Left lung (tissue), 14 donors: ENCODE results near the gene SYNGR4. TPM values are rescaled to one million over a fixed set of nuclear protein-coding genes. Genes with fewer than 3 reads are reported as not detected.
"Not testable (repeated sequence)": the region's sequence is repeated elsewhere in the genome, so short reads cannot be mapped to it uniquely, and the experiment has no call there.

Source experiments
- ATAC-seq: fragments of 200-7000 bp; cut with Tn5 transposase; one replicate; pipeline ENCODE4 v1.9.1; 2020; ENCODE audit warnings: moderate library complexity
- DNase-seq, 4 donors: peaks; one replicate each; pipeline ENCODE4 v3.0.0-alpha.2; 2013 to 2020
- H3K27ac ChIP-seq, 2 donors: fragments of 200-600 bp; sonication (generic) in 1 of 2; one replicate each; pipeline versions ENCODE4 v1.5.0 to v1.8.0; 2020 to 2021
- H3K27me3 ChIP-seq, 2 donors: fragments of 200-600 bp; sonication (generic) in 1 of 2; one replicate each; pipeline versions ENCODE4 v1.5.0 to v1.8.0; 2020 to 2021
- H3K36me3 ChIP-seq, 2 donors: fragments of 200-600 bp; sonication (generic) in 1 of 2; one replicate each; pipeline versions ENCODE4 v1.5.0 to v1.8.0; 2020 to 2021
- H3K4me1 ChIP-seq, 2 donors: fragments of 200-600 bp; one replicate each; pipeline ENCODE4 v1.8.0; 2021
- H3K4me3 ChIP-seq, 2 donors: fragments of 200-600 bp; sonication (generic) in 1 of 2; one replicate each; pipeline versions ENCODE4 v1.5.0 to v1.8.0; 2020 to 2021; ENCODE audit warnings: mild to moderate bottlenecking in 1 of 2
- H3K9me3 ChIP-seq, 2 donors: fragments of 200-600 bp; sonication (generic) in 1 of 2; one replicate each; pipeline versions ENCODE4 v1.5.0 to v1.8.0; 2020 to 2021
- CTCF ChIP-seq, 2 donors: fragments of 200-600 bp; sonication (generic) in 1 of 2; IDR thresholded peaks; one replicate each; pipeline versions ENCODE4 v1.5.0 to v1.8.0; 2021; ENCODE audit warnings: antibody characterized with exemption in 2 of 2
- intact Hi-C, 2 donors: fragments of 100-400 bp; cut with DNase I; formaldehyde crosslinking; loops; one replicate each; pipeline versions ENCODE4 v1.11.2 to v1.14.2; 2022
- long read RNA-seq, 12 donors: library from polyadenylated mRNA in 2 of 12; unstranded in 2 of 12; transcript quantifications; one replicate each; pipeline ENCODE4 v2.0.0 and lab custom pipeline, GENCODE V29; 2019 to 2026
- polyA plus RNA-seq, 6 donors: library from polyadenylated mRNA; unstranded; fragments of 120-200 nt; gene quantifications; one replicate each; pipeline ENCODE4 v1.2.1, GENCODE V29; 2013; ENCODE audit not compliant: insufficient read length in 6 of 6
- total RNA-seq, 2 donors: library from RNA; stranded (reverse); fragmentation: NEBNext Ultra II Directional; extraction: Animal tissue kit (Norgen Biotek cat#: 25700); gene quantifications; one replicate each; pipeline ENCODE4 v1.2.1, GENCODE V29; 2021
- donor health status: DM: no; HTN: yes; CAD: no.
- donor health status: DM: no; HTN: no; CAD: no.

The SYNGR4 gene
- total RNA-seq (not detected), polyA plus RNA-seq (under 1 TPM in 2 of 6 donors, not detected in 4; 0.14 to 0.65 TPM)
- long read RNA-seq, donor 1 = 0 reads
- long read RNA-seq, donor 2, partial matches to known transcripts = 214 of 214 reads
- long read RNA-seq, donor 2, other reads (novel, unspliced or antisense) = 0 of 214 reads
- long read RNA-seq, donor 3, partial matches to known transcripts = 95 of 95 reads
- long read RNA-seq, donor 3, other reads (novel, unspliced or antisense) = 0 of 95 reads
- long read RNA-seq, donor 4 = 0 reads
- long read RNA-seq, donor 5, partial matches to known transcripts = 142 of 142 reads
- long read RNA-seq, donor 5, other reads (novel, unspliced or antisense) = 0 of 142 reads
- long read RNA-seq, donor 6, partial matches to known transcripts = 94 of 94 reads
- long read RNA-seq, donor 6, other reads (novel, unspliced or antisense) = 0 of 94 reads
- long read RNA-seq, donor 7 = 0 reads
- long read RNA-seq, donor 8, partial matches to known transcripts = 167 of 168 reads
- long read RNA-seq, donor 8, other reads (novel, unspliced or antisense) = 0 of 168 reads
- long read RNA-seq, donor 9 = 0 reads
- long read RNA-seq, donor 10 = 0 reads
- long read RNA-seq, donor 11 = 0 reads
- long read RNA-seq, donor 12 = 0 reads

GRCh38 chr19:48363810-48364597, at the start of gene SYNGR4, which contains the start of gene TMEM143:
TSS of gene SYNGR4 (plus strand) at chr19:48364367. CDS start at chr19:48365843, 1,476 bp downstream.
TSS of gene TMEM143 (minus strand) at chr19:48363940. CDS start at chr19:48363920, 20 bp downstream.
- peak within 1 kb of the TSS; percentile 91 to 96 for H3K27ac ChIP-seq
- H3K9me3 ChIP-seq = no peaks in the 10 kb centered on the region
- peak; percentile 99 to 100 (median 100) for DNase-seq
- TF ChIP-seq CTCF (IDR thresholded peaks at IDR 0.05) = peak in 1 of 2 donors; percentile 17
- peaks cover 0 to 18% of the 10 kb centered on the region in 2 donors for H3K4me1 ChIP-seq
- no peaks in the 10 kb centered on the region for H3K36me3 ChIP-seq
- peak; percentile 93 for ATAC-seq
- intact Hi-C loops = no loop called here
- no peaks in the 10 kb centered on the region for H3K27me3 ChIP-seq
- H3K4me3 ChIP-seq = peak within 1 kb of the TSS; percentile 55 to 61

GRCh38 chr19:48315712-48316111, 48.5 kb upstream of the SYNGR4 start:
- Histone ChIP-seq H3K4me1 (peaks cover 6 to 12% of the 10 kb centered on the region in 2 donors), H3K9me3 (no peaks in the 10 kb centered on the region), H3K27me3 (no peaks in the 10 kb centered on the region), H3K36me3 (no peaks in the 10 kb centered on the region), H3K27ac (no peak overlapping the region), H3K4me3 (no peak overlapping the region)
- intact Hi-C loops = no loop called here
- ATAC-seq (no peak), DNase-seq (no peak)
- TF ChIP-seq CTCF (IDR thresholded peaks at IDR 0.05) = no peak

- H3K27me3 ChIP-seq, intact Hi-C loops, H3K9me3 ChIP-seq, H3K4me3 ChIP-seq, ATAC-seq, DNase-seq, H3K36me3 ChIP-seq, H3K27ac ChIP-seq: not testable (repeated sequence)
- peaks cover 11 to 24% of the 10 kb centered on the region in 2 donors for H3K4me1 ChIP-seq
Observed at GRCh38 chr19:48317708-48317960, 46.5 kb upstream of the SYNGR4 start.

GRCh38 chr19:48318286-48318987, 45.7 kb upstream of the SYNGR4 start:
- H3K4me3 ChIP-seq = no peak overlapping the region
- H3K9me3 ChIP-seq = no peaks in the 10 kb centered on the region
- DNase-seq (no peak), ATAC-seq (no peak)
- no peaks in the 10 kb centered on the region for H3K27me3 ChIP-seq
- H3K27ac ChIP-seq = no peak overlapping the region
- H3K36me3 ChIP-seq = no peaks in the 10 kb centered on the region
- H3K4me1 ChIP-seq = peaks cover 15 to 32% of the 10 kb centered on the region in 2 donors
- no peak for TF ChIP-seq CTCF (IDR thresholded peaks at IDR 0.05)
- intact Hi-C loops = no loop called here
